ENCODE results near the gene AMDHD1.

Gene AMDHD1

GRCh38 chr12:96000858-96001257 is 57.7 kb downstream of the AMDHD1 start (continued):
- TF ChIP-seq, protein P1, sequence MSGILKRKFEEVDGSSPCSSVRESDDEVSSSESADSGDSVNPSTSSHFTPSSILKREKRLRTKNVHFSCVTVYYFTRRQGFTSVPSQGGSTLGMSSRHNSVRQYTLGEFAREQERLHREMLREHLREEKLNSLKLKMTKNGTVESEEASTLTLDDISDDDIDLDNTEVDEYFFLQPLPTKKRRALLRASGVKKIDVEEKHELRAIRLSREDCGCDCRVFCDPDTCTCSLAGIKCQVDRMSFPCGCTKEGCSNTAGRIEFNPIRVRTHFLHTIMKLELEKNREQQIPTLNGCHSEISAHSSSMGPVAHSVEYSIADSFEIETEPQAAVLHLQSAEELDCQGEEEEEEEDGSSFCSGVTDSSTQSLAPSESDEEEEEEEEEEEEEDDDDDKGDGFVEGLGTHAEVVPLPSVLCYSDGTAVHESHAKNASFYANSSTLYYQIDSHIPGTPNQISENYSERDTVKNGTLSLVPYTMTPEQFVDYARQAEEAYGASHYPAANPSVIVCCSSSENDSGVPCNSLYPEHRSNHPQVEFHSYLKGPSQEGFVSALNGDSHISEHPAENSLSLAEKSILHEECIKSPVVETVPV (CRISPR knock-in tag; IDR thresholded peaks at IDR 0.05): no peak
- TF ChIP-seq ZNF8 (CRISPR knock-in tag; IDR thresholded peaks at IDR 0.05): no peak
- no peak for TF ChIP-seq ZC3H10 (CRISPR knock-in tag; IDR thresholded peaks at IDR 0.05)

DNA sequence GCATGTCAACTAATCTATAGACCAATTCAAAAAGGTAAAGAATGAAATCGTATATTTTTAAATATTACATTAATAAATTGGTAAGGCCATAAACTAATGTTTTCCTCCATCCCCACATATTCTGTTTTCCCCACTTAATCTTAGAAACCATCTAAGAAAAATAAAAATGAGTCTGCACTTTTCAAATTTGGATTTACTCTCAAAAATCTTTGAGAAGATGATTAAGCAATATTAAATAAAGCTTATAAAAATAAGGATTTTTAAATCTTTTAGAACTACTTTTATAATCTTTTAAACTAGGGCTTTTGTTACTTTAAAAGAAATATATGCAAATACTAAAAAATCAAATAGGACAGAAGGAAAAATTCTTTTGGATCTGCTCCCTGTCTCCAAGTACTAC is 63.6 kb downstream of the AMDHD1 start:
- TF ChIP-seq BACH2 (CRISPR knock-in tag; IDR thresholded peaks at IDR 0.05; ENCODE audit: borderline replicate concordance): no peak
- TF ChIP-seq POU6F1 (CRISPR knock-in tag; IDR thresholded peaks at IDR 0.05; ENCODE audit: borderline replicate concordance, low read depth): no peak
- TF ChIP-seq, protein P2, sequence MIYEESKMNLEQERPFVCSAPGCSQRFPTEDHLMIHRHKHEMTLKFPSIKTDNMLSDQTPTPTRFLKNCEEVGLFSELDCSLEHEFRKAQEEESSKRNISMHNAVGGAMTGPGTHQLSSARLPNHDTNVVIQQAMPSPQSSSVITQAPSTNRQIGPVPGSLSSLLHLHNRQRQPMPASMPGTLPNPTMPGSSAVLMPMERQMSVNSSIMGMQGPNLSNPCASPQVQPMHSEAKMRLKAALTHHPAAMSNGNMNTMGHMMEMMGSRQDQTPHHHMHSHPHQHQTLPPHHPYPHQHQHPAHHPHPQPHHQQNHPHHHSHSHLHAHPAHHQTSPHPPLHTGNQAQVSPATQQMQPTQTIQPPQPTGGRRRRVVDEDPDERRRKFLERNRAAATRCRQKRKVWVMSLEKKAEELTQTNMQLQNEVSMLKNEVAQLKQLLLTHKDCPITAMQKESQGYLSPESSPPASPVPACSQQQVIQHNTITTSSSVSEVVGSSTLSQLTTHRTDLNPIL (CRISPR knock-in tag; IDR thresholded peaks at IDR 0.05; ENCODE audit: low read depth): no peak
- no peak for TF ChIP-seq TOX (CRISPR knock-in tag; IDR thresholded peaks at IDR 0.05; ENCODE audit: borderline replicate concordance)
- no peak for ATAC-seq

GRCh38 chr12:96007729-96008128 is 64.6 kb downstream of the AMDHD1 start:
- ATAC-seq: no peak
- TF ChIP-seq, protein P2 (CRISPR knock-in tag; IDR thresholded peaks at IDR 0.05; ENCODE audit: low read depth): no peak
- TF ChIP-seq, protein P3, sequence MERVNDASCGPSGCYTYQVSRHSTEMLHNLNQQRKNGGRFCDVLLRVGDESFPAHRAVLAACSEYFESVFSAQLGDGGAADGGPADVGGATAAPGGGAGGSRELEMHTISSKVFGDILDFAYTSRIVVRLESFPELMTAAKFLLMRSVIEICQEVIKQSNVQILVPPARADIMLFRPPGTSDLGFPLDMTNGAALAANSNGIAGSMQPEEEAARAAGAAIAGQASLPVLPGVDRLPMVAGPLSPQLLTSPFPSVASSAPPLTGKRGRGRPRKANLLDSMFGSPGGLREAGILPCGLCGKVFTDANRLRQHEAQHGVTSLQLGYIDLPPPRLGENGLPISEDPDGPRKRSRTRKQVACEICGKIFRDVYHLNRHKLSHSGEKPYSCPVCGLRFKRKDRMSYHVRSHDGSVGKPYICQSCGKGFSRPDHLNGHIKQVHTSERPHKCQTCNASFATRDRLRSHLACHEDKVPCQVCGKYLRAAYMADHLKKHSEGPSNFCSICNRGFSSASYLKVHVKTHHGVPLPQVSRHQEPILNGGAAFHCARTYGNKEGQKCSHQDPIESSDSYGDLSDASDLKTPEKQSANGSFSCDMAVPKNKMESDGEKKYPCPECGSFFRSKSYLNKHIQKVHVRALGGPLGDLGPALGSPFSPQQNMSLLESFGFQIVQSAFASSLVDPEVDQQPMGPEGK (CRISPR knock-in tag; IDR thresholded peaks at IDR 0.05; ENCODE audit: borderline replicate concordance): no peak
- no peak for TF ChIP-seq POU6F1 (CRISPR knock-in tag; IDR thresholded peaks at IDR 0.05; ENCODE audit: borderline replicate concordance, low read depth)
- peak; percentile 82 for TF ChIP-seq TCF4 (CRISPR knock-in tag; IDR thresholded peaks at IDR 0.05; ENCODE audit: borderline replicate concordance)
- TF ChIP-seq, protein P1 (CRISPR knock-in tag; IDR thresholded peaks at IDR 0.05): no peak
- no peak for TF ChIP-seq ZNF565 (CRISPR knock-in tag; conservative IDR thresholded peaks at IDR 0.05; ENCODE audit: low read depth)

DNA sequence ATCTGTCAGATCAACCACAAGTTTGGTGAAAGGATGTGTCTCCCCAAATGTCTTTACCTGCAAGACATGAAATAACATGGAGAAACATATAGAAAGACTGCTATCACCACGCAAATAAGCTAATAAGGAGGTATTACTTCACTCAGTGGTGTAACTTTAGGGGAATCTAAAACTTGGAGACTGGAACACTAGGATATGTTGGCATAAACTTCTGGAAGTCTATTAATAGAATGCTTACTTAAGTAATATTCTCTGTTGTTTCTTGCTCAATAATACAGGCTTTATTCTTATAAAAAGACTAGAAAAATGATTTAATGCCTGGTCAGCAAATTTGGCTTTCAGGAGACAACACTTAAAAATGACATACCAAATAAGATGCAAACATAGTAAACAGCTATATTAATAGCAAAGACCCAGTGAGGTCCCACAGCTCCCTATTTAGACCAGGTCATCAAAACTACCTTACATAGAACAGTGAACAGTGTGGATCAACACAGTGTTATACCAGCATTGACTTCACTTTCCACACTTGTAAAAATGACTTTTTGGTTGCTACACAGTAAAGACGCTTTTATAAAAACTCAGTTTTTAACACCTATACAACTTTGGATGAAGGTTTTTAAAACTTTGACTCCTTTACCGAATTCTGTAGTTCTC is 71.9 kb downstream of the AMDHD1 start:
- TF ChIP-seq RARB (CRISPR knock-in tag; IDR thresholded peaks at IDR 0.05): no peak
- no peak for TF ChIP-seq BACH2 (CRISPR knock-in tag; IDR thresholded peaks at IDR 0.05; ENCODE audit: borderline replicate concordance)
- TF ChIP-seq POU6F1 (CRISPR knock-in tag; IDR thresholded peaks at IDR 0.05; ENCODE audit: borderline replicate concordance, low read depth): no peak
- TF ChIP-seq, protein P3 (CRISPR knock-in tag; IDR thresholded peaks at IDR 0.05; ENCODE audit: borderline replicate concordance): no peak
- no peak for TF ChIP-seq ZNF565 (CRISPR knock-in tag; conservative IDR thresholded peaks at IDR 0.05; ENCODE audit: low read depth)
- ATAC-seq: no peak

All from SK-N-SH treated with all-trans-retinoic acid at 6 μM for 48 hours (cell line).